ENCODE measurements around the gene CACUL1. TPM values are rescaled to one million over a fixed set of nuclear protein-coding genes. Genes with fewer than 3 reads are reported as not detected.

The CACUL1 gene
- total RNA-seq, 1 experiment from 2014 or later, result 62.5 TPM

DNA sequence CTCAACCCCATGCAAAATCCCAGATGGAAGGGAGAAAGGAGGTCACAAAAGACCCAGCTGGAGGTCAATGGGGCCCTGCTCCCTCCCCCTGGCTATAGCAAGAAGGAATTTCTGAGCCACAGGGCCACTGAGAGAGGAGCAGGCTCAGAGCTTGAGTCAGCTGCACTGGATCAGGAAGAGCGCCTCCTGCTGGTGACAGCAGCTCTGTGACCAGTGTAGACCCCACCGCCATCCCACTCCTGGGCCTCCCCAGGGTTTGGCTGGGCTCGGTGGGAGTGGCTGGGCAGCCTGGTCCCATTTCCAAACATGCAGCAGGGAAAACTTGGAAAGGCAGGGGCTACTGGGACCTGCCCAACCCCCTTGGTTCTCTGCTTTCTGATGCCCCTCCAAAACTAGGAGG is 127.8 kb downstream of the CACUL1 start:
- no peak overlapping the region for H3K4me2 ChIP-seq
- no peaks in the 10 kb centered on the region for H3K79me2 ChIP-seq (ENCODE audit: low read depth)
- intact Hi-C loops (cut with micrococcal nuclease; ENCODE audit: unreplicated experiment), result no loop called here
- TF ChIP-seq, protein P1, sequence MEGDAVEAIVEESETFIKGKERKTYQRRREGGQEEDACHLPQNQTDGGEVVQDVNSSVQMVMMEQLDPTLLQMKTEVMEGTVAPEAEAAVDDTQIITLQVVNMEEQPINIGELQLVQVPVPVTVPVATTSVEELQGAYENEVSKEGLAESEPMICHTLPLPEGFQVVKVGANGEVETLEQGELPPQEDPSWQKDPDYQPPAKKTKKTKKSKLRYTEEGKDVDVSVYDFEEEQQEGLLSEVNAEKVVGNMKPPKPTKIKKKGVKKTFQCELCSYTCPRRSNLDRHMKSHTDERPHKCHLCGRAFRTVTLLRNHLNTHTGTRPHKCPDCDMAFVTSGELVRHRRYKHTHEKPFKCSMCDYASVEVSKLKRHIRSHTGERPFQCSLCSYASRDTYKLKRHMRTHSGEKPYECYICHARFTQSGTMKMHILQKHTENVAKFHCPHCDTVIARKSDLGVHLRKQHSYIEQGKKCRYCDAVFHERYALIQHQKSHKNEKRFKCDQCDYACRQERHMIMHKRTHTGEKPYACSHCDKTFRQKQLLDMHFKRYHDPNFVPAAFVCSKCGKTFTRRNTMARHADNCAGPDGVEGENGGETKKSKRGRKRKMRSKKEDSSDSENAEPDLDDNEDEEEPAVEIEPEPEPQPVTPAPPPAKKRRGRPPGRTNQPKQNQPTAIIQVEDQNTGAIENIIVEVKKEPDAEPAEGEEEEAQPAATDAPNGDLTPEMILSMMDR (conservative IDR thresholded peaks at IDR 0.05), result no peak
- no peak for TF ChIP-seq EZH2 (IDR thresholded peaks at IDR 0.05; ENCODE audit: low read depth)
- no peaks in the 10 kb centered on the region for H3K9me2 ChIP-seq (ENCODE audit: insufficient read depth)
- H2AFZ ChIP-seq, result no peak overlapping the region
- no peaks in the 10 kb centered on the region for H3F3A ChIP-seq (ENCODE audit: insufficient read depth, low read depth)
- no peak overlapping the region for H3K27ac ChIP-seq
- ChIA-PET CTCF (interaction anchor here (0.6 kb wide), 1 partner anchor 205 kb away, joined by 8 read pairs; no protein-coding TSS in a partner anchor), POLR2A (ENCODE audit: unreplicated experiment) (no interaction called here)
- no peaks in the 10 kb centered on the region for H3K9me3 ChIP-seq (ENCODE audit: insufficient read depth, low read depth)
- no peak for DNase-seq
- peaks cover 28% of the 10 kb centered on the region for H3K27me3 ChIP-seq (ENCODE audit: insufficient read depth, low read depth)
- no peaks in the 10 kb centered on the region for H3K4me1 ChIP-seq (replicated peaks; ENCODE audit: insufficient read depth)
- BruUV-seq (replicated peaks), result no TSS peak
- no peaks in the 10 kb centered on the region for H3K36me3 ChIP-seq (ENCODE audit: low read depth)
- no peak overlapping the region for H3K4me3 ChIP-seq
- no peaks in the 10 kb centered on the region for H4K20me1 ChIP-seq (ENCODE audit: insufficient read depth)

Other genes with a start within 250 kb of the CACUL1 start
- not detected in 2 replicates for gene PRLHR, start 159.3 kb downstream of the CACUL1 start, total RNA-seq (2021)

All from PC-9 (cell line).